Psoas muscle (tissue), 8 donors: ENCODE measurements around the gene VCX3B. TPM values are rescaled to one million over a fixed set of nuclear protein-coding genes. Genes with fewer than 3 reads are reported as not detected.
"Not testable (repeated sequence)": the region's sequence is repeated elsewhere in the genome, so short reads cannot be mapped to it uniquely, and the experiment has no call there.

Experiments
- ATAC-seq, 4 donors: fragments of 200-7000 bp; cut with Tn5 transposase; one replicate each; pipeline ENCODE4 v1.9.1; 2020; ENCODE audit warnings: moderate library complexity in 3 of 4, mild to moderate bottlenecking in 2 of 4
- DNase-seq, 2 donors: peaks; one replicate each; pipeline ENCODE4 v3.0.0-alpha.2; 2020
- H3K27ac ChIP-seq: fragments of 200-600 bp; one replicate; pipeline ENCODE4 v1.8.0; 2022
- H3K27me3 ChIP-seq, 3 donors: fragments of 200-600 bp in 1 of 3; one replicate each; pipeline versions ENCODE4 v1.6.1 to v1.8.0; 2013 to 2022; ENCODE audit warnings: low read length in 2 of 3, mild to moderate bottlenecking in 2 of 3, moderate library complexity in 1 of 3; ENCODE audit not compliant: insufficient read depth in 3 of 3
- H3K36me3 ChIP-seq, 2 donors: fragments of 200-600 bp in 1 of 2; one replicate each; pipeline versions ENCODE4 v1.6.1 to v1.8.0; 2013 to 2022; ENCODE audit warnings: low read depth in 1 of 2, mild to moderate bottlenecking in 1 of 2, moderate library complexity in 1 of 2; ENCODE audit not compliant: insufficient read depth in 1 of 2
- H3K4me1 ChIP-seq: fragments of 200-600 bp; one replicate; pipeline ENCODE4 v1.8.0; 2022
- H3K4me3 ChIP-seq: fragments of 200-600 bp; one replicate; pipeline ENCODE4 v1.8.0; 2022; ENCODE audit warnings: mild to moderate bottlenecking
- H3K9me3 ChIP-seq: fragments of 200-600 bp; one replicate; pipeline ENCODE4 v1.8.0; 2022
- CTCF ChIP-seq: fragments of 200-600 bp; IDR thresholded peaks from one replicate; pipeline ENCODE4 v1.8.0; 2022; ENCODE audit warnings: antibody characterized with exemption
- WGBS, 3 donors: extraction: QIAGEN DNeasy Blood & Tissue Kit; methylation state at CpG; one replicate each; pipeline versions ENCODE4 v1.1.6 to v1.1.7; 2013; 5-methylcytosine and 5-hydroxymethylcytosine counted together
- intact Hi-C, 2 donors: fragments of 100-400 bp; cut with DNase I; formaldehyde crosslinking; loops; one replicate each; pipeline versions ENCODE4 v1.11.0 to v1.14.2; 2022
- polyA plus RNA-seq, 3 donors: library from polyadenylated mRNA; stranded (reverse); fragments of 200-250 nt; gene quantifications; one replicate each; pipeline ENCODE4 v1.2.3, GENCODE V29; 2013
- total RNA-seq, 4 donors: library from RNA; stranded (reverse); fragmentation: NEBNext Ultra II Directional in 2 of 4; extraction: Animal tissue kit (Norgen Biotek cat#: 25700) in 2 of 4; gene quantifications; one replicate each; pipeline versions ENCODE4 v1.2.1 to v1.2.4, GENCODE V29; 2021 to 2023
- donor health status: healthy with polysubstance abuse.
- donor health status: DM: no; HTN: no; CAD: no; lungs with moderate emphysema.
- donor health status: Bipolar disorder and iron deficiency.
- donor health status: healthy.
- donor health status: DM: yes; HTN: yes; CAD: no.
- donor health status: DM: no; HTN: no; CAD: no.
- donor health status: DM: no; HTN: no; CAD: no.
- donor health status: DM: yes; HTN: yes; CAD: no.

VCX3B gene
- total and polyA plus RNA-seq, 7 donors, result 0.03 TPM; not detected in 6

GRCh38 chrX:8432396-8432795 is 32.2 kb upstream of the VCX3B start:
- TF ChIP-seq CTCF, result no peak
- ATAC-seq, result no peak
- no peak for DNase-seq
- Histone ChIP-seq H3K27me3 (no peaks in the 10 kb centered on the region), H3K36me3 (no peaks in the 10 kb centered on the region), H3K4me1 (no peaks in the 10 kb centered on the region), H3K9me3 (no peaks in the 10 kb centered on the region), H3K27ac (no peak overlapping the region), H3K4me3 (no peak overlapping the region)
- WGBS, 3 donors, result 49 to 58% (median 51%) methylated on average over 3 of the region's 3 CpGs
- intact Hi-C loops, result no loop called here

- Histone ChIP-seq H3K36me3 (no peaks in the 10 kb centered on the region), H3K9me3 (no peaks in the 10 kb centered on the region), H3K27me3 (no peaks in the 10 kb centered on the region), H3K4me1 (no peaks in the 10 kb centered on the region), H3K27ac (no peak overlapping the region), H3K4me3 (no peak overlapping the region)
- ATAC-seq, result no peak
- intact Hi-C loops, result no loop called here
- DNase-seq, result no peak
- TF ChIP-seq CTCF, result no peak
- WGBS, 3 donors, result 71 to 74% (median 71%) methylated on average over 3 of the region's 3 CpGs
These were observed 31.2 kb upstream of the VCX3B start for GRCh38 chrX:8433109-8434062.

DNA sequence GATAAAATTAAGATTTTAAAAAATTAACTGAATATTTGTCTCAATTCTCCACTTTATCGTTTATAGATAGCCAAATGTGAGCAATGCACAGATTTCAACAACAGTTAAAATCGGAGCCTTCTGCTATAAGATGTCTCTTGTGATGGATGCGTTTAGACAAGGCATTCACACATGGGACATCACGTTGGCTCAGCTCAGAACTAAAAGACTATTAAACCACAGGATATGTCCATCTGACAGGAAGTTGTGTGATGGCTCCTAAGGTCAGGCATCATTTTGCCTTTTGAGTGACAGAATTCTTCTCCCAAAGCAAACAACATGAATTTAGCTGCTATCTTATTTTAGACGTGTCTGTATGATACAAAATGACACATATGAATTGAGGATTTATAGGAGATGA is 17.3 kb upstream of the VCX3B start:
- Histone ChIP-seq H3K36me3 (no peaks in the 10 kb centered on the region), H3K27me3 (no peaks in the 10 kb centered on the region), H3K4me3 (no peak overlapping the region), H3K27ac (no peak overlapping the region), H3K4me1 (no peaks in the 10 kb centered on the region), H3K9me3 (no peaks in the 10 kb centered on the region)
- DNase-seq (no peak), ATAC-seq (no peak)
- TF ChIP-seq CTCF, result no peak
- 75 to 79% (median 76%) methylated on average over 5 of the region's 5 CpGs for WGBS, 3 donors
- intact Hi-C loops, result no loop called here

GRCh38 chrX:8452343-8452742 is 12.3 kb upstream of the VCX3B start:
- H3K27ac ChIP-seq, H3K4me1 ChIP-seq, ATAC-seq, H3K36me3 ChIP-seq, H3K4me3 ChIP-seq, H3K27me3 ChIP-seq, intact Hi-C loops, DNase-seq, H3K9me3 ChIP-seq: not testable (repeated sequence)
- 92 to 99% (median 98%) methylated on average over 7 to 21 of the region's 21 CpGs for WGBS, 3 donors

DNA sequence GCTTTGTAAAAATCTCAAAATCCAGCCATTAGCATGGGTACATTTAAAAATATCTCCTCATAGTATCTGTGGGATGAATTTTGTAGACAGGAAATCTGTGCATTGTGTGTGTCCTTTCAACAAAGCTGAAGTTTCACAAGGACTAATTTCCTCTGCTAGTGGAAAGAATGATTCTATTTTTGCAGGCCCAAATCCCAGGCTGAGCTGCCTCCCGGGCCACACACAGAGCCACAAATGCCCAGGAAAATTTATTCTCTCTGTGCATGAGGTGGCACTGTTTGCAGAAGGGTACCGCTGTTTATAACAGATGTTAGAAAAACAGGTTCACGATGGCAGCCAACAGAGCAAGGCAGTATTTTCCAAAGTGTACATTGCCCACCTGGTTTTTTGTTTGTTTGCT is 11.0 kb upstream of the VCX3B start:
- H3K27me3 ChIP-seq, result no peaks in the 10 kb centered on the region
- DNase-seq (no peak), ATAC-seq (no peak)
- WGBS, 3 donors, result 6 to 22% (median 16%) methylated on average over 3 of the region's 3 CpGs
- no peaks in the 10 kb centered on the region for H3K36me3 ChIP-seq
- no peak for TF ChIP-seq CTCF
- intact Hi-C loops, result no loop called here
- no peak overlapping the region for H3K4me3 ChIP-seq
- H3K27ac ChIP-seq, result no peak overlapping the region
- H3K9me3 ChIP-seq, result no peaks in the 10 kb centered on the region
- no peaks in the 10 kb centered on the region for H3K4me1 ChIP-seq
